ENCODE results near the gene KSR2.
A peak's percentile ranks its signal among the peaks of the same experiment; 100 is the strongest.

The KSR2 gene

DNA sequence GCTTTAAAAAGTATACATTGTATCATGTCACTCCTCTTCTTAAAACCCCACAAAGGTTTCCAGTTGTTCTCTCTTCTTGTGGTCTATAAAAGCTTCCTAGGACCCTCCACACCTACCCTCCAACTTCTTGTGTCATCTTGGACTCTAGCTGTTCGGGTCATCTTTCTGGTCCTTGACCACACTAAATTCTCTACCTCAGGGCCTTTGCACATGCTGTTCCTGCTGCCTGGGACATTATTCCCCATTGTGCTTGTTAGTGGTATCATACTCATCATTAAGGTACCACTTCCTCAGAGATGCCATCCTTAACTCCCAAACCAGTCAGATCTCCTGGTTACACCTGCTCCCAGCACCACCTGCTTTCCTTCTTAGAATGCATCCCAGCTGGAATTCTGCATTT, 294.0 kb downstream of the KSR2 start:
- TF ChIP-seq ZNF16 (tag by site-specific recombination; IDR thresholded peaks at IDR 0.05; ENCODE audit: low read depth) (no peak), ZNF623 (tag by site-specific recombination; IDR thresholded peaks at IDR 0.05) (peak; percentile 85), ZNF423 (tag by site-specific recombination; IDR thresholded peaks at IDR 0.05) (no peak)
- TF ChIP-seq, protein P1, sequence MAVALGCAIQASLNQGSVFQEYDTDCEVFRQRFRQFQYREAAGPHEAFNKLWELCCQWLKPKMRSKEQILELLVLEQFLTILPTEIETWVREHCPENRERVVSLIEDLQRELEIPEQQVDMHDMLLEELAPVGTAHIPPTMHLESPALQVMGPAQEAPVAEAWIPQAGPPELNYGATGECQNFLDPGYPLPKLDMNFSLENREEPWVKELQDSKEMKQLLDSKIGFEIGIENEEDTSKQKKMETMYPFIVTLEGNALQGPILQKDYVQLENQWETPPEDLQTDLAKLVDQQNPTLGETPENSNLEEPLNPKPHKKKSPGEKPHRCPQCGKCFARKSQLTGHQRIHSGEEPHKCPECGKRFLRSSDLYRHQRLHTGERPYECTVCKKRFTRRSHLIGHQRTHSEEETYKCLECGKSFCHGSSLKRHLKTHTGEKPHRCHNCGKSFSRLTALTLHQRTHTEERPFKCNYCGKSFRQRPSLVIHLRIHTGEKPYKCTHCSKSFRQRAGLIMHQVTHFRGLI (tag by site-specific recombination; IDR thresholded peaks at IDR 0.05), result no peak
- Histone ChIP-seq H3K36me3 (ENCODE audit: control insufficient read depth in 2 of 2, insufficient read depth in 1 of 2, low read length in 2 of 2) (no peaks in the 10 kb centered on the region), H3K4me3 (ENCODE audit: low read depth, low read length) (no peak overlapping the region), H3K27ac (ENCODE audit: extremely low read depth, low read depth, low read length) (no peak overlapping the region), H3K9me3 (ENCODE audit: control insufficient read depth, insufficient read depth, low read depth, low read length) (no peaks in the 10 kb centered on the region), H3K4me1 (ENCODE audit: control insufficient read depth, insufficient read depth, low read length) (peaks cover 2% of the 10 kb centered on the region; the same call in 1 of the 2 replicates)
- POLR2A ChIA-PET, result no interaction called here
- CTCF ChIA-PET, result interaction anchor here (0.6 to 0.7 kb wide), 2 partner anchors 163 to 1365 kb away, joined by 3 read pairs; no protein-coding TSS in a partner anchor

DNA sequence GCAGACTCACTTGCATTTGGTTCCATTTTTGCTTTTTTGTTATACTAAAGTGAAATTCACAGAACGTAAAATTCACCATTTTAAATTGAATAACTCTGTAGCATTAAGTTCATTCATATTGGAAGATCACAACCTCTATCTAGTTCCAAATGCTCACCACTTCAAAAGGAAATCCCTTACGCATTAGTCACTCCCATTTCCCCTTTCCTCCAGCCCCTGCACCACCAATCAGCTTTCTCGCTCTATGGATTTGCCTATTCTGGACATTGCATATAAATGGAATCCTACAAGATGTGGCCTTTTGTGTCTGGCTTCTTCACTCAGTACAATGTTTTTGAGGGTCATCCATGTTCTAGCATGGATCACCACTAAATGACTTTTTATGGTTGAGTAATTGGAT, 294.5 kb downstream of the KSR2 start:
- Histone ChIP-seq H3K27ac (ENCODE audit: extremely low read depth, low read depth, low read length) (no peak overlapping the region), H3K36me3 (ENCODE audit: control insufficient read depth in 2 of 2, insufficient read depth in 1 of 2, low read length in 2 of 2) (no peaks in the 10 kb centered on the region), H3K9me3 (ENCODE audit: control insufficient read depth, insufficient read depth, low read depth, low read length) (no peaks in the 10 kb centered on the region), H3K4me1 (ENCODE audit: control insufficient read depth, insufficient read depth, low read length) (peaks cover 2% of the 10 kb centered on the region; the same call in 1 of the 2 replicates), H3K4me3 (ENCODE audit: low read depth, low read length) (no peak overlapping the region)
- CTCF ChIA-PET, result interaction anchor here (0.7 kb wide), 1 partner anchor 1364 kb away, joined by 3 read pairs; no protein-coding TSS in a partner anchor
- TF ChIP-seq ZNF335 (tag by site-specific recombination; conservative IDR thresholded peaks at IDR 0.05), result no peak
- TF ChIP-seq ZNF521 (tag by site-specific recombination; IDR thresholded peaks at IDR 0.05), result no peak
- TF ChIP-seq YY1 (tag by site-specific recombination; IDR thresholded peaks at IDR 0.05), result no peak
- TF ChIP-seq ZNF623 (tag by site-specific recombination; IDR thresholded peaks at IDR 0.05), result no peak
- no peak for TF ChIP-seq YY2 (tag by site-specific recombination; IDR thresholded peaks at IDR 0.05)
- no peak for TF ChIP-seq ZNF600 (tag by site-specific recombination; IDR thresholded peaks at IDR 0.05)
- no peak for TF ChIP-seq KLF16 (tag by site-specific recombination; IDR thresholded peaks at IDR 0.05)
- TF ChIP-seq ZXDB (tag by site-specific recombination; IDR thresholded peaks at IDR 0.05), result no peak
- TF ChIP-seq ZNF404 (tag by site-specific recombination; IDR thresholded peaks at IDR 0.05), result no peak
- no peak for TF ChIP-seq ZNF558 (tag by site-specific recombination; IDR thresholded peaks at IDR 0.05)
- no peak for TF ChIP-seq ZNF776 (tag by site-specific recombination; IDR thresholded peaks at IDR 0.05; ENCODE audit: borderline replicate concordance)
- TF ChIP-seq ZFHX2 (tag by site-specific recombination; conservative IDR thresholded peaks at IDR 0.05), result no peak
- no peak for TF ChIP-seq ZNF433 (tag by site-specific recombination; IDR thresholded peaks at IDR 0.05; ENCODE audit: low read depth)
- no peak for TF ChIP-seq ZNF530 (tag by site-specific recombination; IDR thresholded peaks at IDR 0.05; ENCODE audit: low read depth)
- TF ChIP-seq, protein P2, sequence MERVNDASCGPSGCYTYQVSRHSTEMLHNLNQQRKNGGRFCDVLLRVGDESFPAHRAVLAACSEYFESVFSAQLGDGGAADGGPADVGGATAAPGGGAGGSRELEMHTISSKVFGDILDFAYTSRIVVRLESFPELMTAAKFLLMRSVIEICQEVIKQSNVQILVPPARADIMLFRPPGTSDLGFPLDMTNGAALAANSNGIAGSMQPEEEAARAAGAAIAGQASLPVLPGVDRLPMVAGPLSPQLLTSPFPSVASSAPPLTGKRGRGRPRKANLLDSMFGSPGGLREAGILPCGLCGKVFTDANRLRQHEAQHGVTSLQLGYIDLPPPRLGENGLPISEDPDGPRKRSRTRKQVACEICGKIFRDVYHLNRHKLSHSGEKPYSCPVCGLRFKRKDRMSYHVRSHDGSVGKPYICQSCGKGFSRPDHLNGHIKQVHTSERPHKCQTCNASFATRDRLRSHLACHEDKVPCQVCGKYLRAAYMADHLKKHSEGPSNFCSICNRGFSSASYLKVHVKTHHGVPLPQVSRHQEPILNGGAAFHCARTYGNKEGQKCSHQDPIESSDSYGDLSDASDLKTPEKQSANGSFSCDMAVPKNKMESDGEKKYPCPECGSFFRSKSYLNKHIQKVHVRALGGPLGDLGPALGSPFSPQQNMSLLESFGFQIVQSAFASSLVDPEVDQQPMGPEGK (tag by site-specific recombination; IDR thresholded peaks at IDR 0.05), result no peak
- TF ChIP-seq ZNF626 (tag by site-specific recombination; IDR thresholded peaks at IDR 0.05), result no peak
- TF ChIP-seq, protein P3, sequence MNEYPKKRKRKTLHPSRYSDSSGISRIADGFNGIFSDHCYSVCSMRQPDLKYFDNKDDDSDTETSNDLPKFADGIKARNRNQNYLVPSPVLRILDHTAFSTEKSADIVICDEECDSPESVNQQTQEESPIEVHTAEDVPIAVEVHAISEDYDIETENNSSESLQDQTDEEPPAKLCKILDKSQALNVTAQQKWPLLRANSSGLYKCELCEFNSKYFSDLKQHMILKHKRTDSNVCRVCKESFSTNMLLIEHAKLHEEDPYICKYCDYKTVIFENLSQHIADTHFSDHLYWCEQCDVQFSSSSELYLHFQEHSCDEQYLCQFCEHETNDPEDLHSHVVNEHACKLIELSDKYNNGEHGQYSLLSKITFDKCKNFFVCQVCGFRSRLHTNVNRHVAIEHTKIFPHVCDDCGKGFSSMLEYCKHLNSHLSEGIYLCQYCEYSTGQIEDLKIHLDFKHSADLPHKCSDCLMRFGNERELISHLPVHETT (tag by site-specific recombination; IDR thresholded peaks at IDR 0.05), result no peak
- no peak for TF ChIP-seq ZBTB8A (tag by site-specific recombination; IDR thresholded peaks at IDR 0.05)
- POLR2A ChIA-PET, result no interaction called here

Measured in HEK293 (cell line).